ENCODE measurements around the gene TSHZ3. TPM values are rescaled to one million over a fixed set of nuclear protein-coding genes. Genes with fewer than 3 reads are reported as not detected.

The TSHZ3 gene
- total and polyA plus RNA-seq, 7 donors = 0.53 to 6.7 (median 2.2) TPM

- no peaks in the 10 kb centered on the region for H3K9me3 ChIP-seq
- intact Hi-C loops (cut with DNase I) = no loop called here
- TF ChIP-seq CTCF (IDR thresholded peaks at IDR 0.05) = no peak
- H3K27me3 ChIP-seq (ENCODE audit: insufficient read depth in 3 of 3, low read length in 2 of 3) = no peaks in the 10 kb centered on the region
- H3K36me3 ChIP-seq (ENCODE audit: insufficient read depth in 1 of 2, low read depth in 1 of 2) = no peaks in the 10 kb centered on the region
- no peak overlapping the region for H3K4me3 ChIP-seq
- no peak overlapping the region for H3K27ac ChIP-seq
- ATAC-seq = no peak
- H3K4me1 ChIP-seq = no peaks in the 10 kb centered on the region
- DNase-seq = no peak
- 89 to 93% (median 91%) methylated on average over 13 of the region's 13 CpGs for WGBS, 3 donors
Measured at GRCh38 chr19:31307071-31307669, 42.1 kb downstream of the TSHZ3 start.

GRCh38 chr19:31306006-31306753, 43.1 kb downstream of the TSHZ3 start:
- no peak for ATAC-seq
- Histone ChIP-seq H3K36me3 (ENCODE audit: insufficient read depth in 1 of 2, low read depth in 1 of 2) (no peaks in the 10 kb centered on the region), H3K4me3 (no peak overlapping the region), H3K27me3 (ENCODE audit: insufficient read depth in 3 of 3, low read length in 2 of 3) (no peaks in the 10 kb centered on the region), H3K27ac (no peak overlapping the region), H3K4me1 (no peaks in the 10 kb centered on the region), H3K9me3 (no peaks in the 10 kb centered on the region)
- 84 to 92% (median 88%) methylated on average over 28 of the region's 28 CpGs for WGBS, 3 donors
- no peak for TF ChIP-seq CTCF (IDR thresholded peaks at IDR 0.05)
- intact Hi-C loops (cut with DNase I) = no loop called here
- no peak for DNase-seq

- H3K27ac ChIP-seq = no peak overlapping the region
- no peak overlapping the region for H3K4me3 ChIP-seq
- H3K27me3 ChIP-seq (ENCODE audit: insufficient read depth in 3 of 3, low read length in 2 of 3) = no peaks in the 10 kb centered on the region
- H3K4me1 ChIP-seq = no peaks in the 10 kb centered on the region
- no peaks in the 10 kb centered on the region for H3K9me3 ChIP-seq
- no peak for TF ChIP-seq CTCF (IDR thresholded peaks at IDR 0.05)
- ATAC-seq (no peak), DNase-seq (no peak)
- intact Hi-C loops (cut with DNase I) = no loop called here
- no peaks in the 10 kb centered on the region for H3K36me3 ChIP-seq (ENCODE audit: insufficient read depth in 1 of 2, low read depth in 1 of 2)
- WGBS, 3 donors = 74 to 83% (median 78%) methylated on average over 8 of the region's 8 CpGs
Measured at GRCh38 chr19:31304831-31305312, 44.4 kb downstream of the TSHZ3 start.

- 96 to 99% (median 96%) methylated on average over 16 of the region's 16 CpGs for WGBS, 3 donors
- Histone ChIP-seq H3K4me1 (no peaks in the 10 kb centered on the region), H3K27ac (no peak overlapping the region), H3K27me3 (ENCODE audit: insufficient read depth in 3 of 3, low read length in 2 of 3) (no peaks in the 10 kb centered on the region), H3K9me3 (no peaks in the 10 kb centered on the region), H3K36me3 (ENCODE audit: insufficient read depth in 1 of 2, low read depth in 1 of 2) (no peaks in the 10 kb centered on the region), H3K4me3 (no peak overlapping the region)
- intact Hi-C loops (cut with DNase I) = no loop called here
- ATAC-seq (no peak), DNase-seq (no peak)
- TF ChIP-seq CTCF (IDR thresholded peaks at IDR 0.05) = no peak
Measured at GRCh38 chr19:31303262-31303815, 45.9 kb downstream of the TSHZ3 start.

All from psoas muscle (tissue), 8 donors.